IPS-11a (cell line): ENCODE measurements around the gene ARID3B.

Experiments
- H3K4me3 ChIP-seq: one replicate; pipeline ENCODE4 v1.5.1; 2013; ENCODE audit warnings: low read depth, low read length, control low read depth

ARID3B gene

GRCh38 chr15:74599156-74599555 lies 58.1 kb downstream of the ARID3B start:
- H3K4me3 ChIP-seq: no peak overlapping the region

GRCh38 chr15:74603026-74603788 lies 62.2 kb downstream of the ARID3B start:
- no peak overlapping the region for H3K4me3 ChIP-seq

- no peak overlapping the region for H3K4me3 ChIP-seq
Observed at GRCh38 chr15:74603789-74604705, 63.0 kb downstream of the ARID3B start.

GRCh38 chr15:74604983-74605794 lies 64.2 kb downstream of the ARID3B start:
- H3K4me3 ChIP-seq: no peak overlapping the region

GRCh38 chr15:74605795-74606150 lies 64.8 kb downstream of the ARID3B start:
- no peak overlapping the region for H3K4me3 ChIP-seq

GRCh38 chr15:74608786-74609185 lies 67.8 kb downstream of the ARID3B start:
- H3K4me3 ChIP-seq: no peak overlapping the region

- no peak overlapping the region for H3K4me3 ChIP-seq
Observed at GRCh38 chr15:74609938-74610301, 68.9 kb downstream of the ARID3B start.

GRCh38 chr15:74610302-74610951 lies 69.4 kb downstream of the ARID3B start:
- H3K4me3 ChIP-seq: no peak overlapping the region

GRCh38 chr15:74611341-74611740 lies 70.3 kb downstream of the ARID3B start:
- H3K4me3 ChIP-seq: no peak overlapping the region

- H3K4me3 ChIP-seq: no peak overlapping the region
Observed at GRCh38 chr15:74611834-74612233, 70.8 kb downstream of the ARID3B start.

GRCh38 chr15:74612677-74613076 lies 71.7 kb downstream of the ARID3B start:
- no peak overlapping the region for H3K4me3 ChIP-seq

GRCh38 chr15:74613089-74613952 lies 72.3 kb downstream of the ARID3B start:
- H3K4me3 ChIP-seq: no peak overlapping the region

- peak overlapping the region; percentile 83 for H3K4me3 ChIP-seq
Observed at GRCh38 chr15:74613953-74614743, 73.1 kb downstream of the ARID3B start.

- H3K4me3 ChIP-seq: peak overlapping the region; percentile 83
Observed at GRCh38 chr15:74614744-74615507, 73.9 kb downstream of the ARID3B start.

- H3K4me3 ChIP-seq: peak within 1 kb of the TSS; percentile 83
Observed at GRCh38 chr15:74615508-74616365, 74.7 kb downstream of the ARID3B start, which contains the start of gene CLK3. CLK3 (plus strand) TSS chr15:74615836; CDS start chr15:74619197, 3,361 bp downstream.

GRCh38 chr15:74616366-74616939 lies 75.4 kb downstream of the ARID3B start:
- peak overlapping the region; percentile 83 for H3K4me3 ChIP-seq

GRCh38 chr15:74616996-74617395 lies 76.0 kb downstream of the ARID3B start:
- peak overlapping the region; percentile 83 for H3K4me3 ChIP-seq
